ENCODE results near the gene MKLN1. TPM values are rescaled to one million over a fixed set of nuclear protein-coding genes. Genes with fewer than 3 reads are reported as not detected.
A peak's percentile ranks its signal among the peaks of the same experiment; 100 is the strongest.
"Not testable (repeated sequence)": the region's sequence is repeated elsewhere in the genome, so short reads cannot be mapped to it uniquely, and the experiment has no call there.

The MKLN1 gene
- polyA plus RNA-seq, 3 donors from 2014 or later = 10.8 to 26.6 (median 17.5) TPM

- Mint-ChIP-seq H3K9me3 (no peaks in the 10 kb centered on the region), H3K4me1 (peaks cover 42 to 51% of the 10 kb centered on the region in 2 donors), H3K27ac (peak overlapping the region; percentile 48 to 99 (median 96)), H3K27me3 (ENCODE audit: low read depth in 3 of 3) (peaks cover 6 to 12% (median 6%) of the 10 kb centered on the region in 3 donors), H3K36me3 (peaks cover 0 to 8% (median 0%) of the 10 kb centered on the region in 3 donors), H3K4me3 (peak overlapping the region; percentile 95 to 99 (median 97))
- no peak for DNase-seq
Measured at GRCh38 chr7:131326576-131326975, 1.1 kb upstream of the MKLN1 start.

DNA sequence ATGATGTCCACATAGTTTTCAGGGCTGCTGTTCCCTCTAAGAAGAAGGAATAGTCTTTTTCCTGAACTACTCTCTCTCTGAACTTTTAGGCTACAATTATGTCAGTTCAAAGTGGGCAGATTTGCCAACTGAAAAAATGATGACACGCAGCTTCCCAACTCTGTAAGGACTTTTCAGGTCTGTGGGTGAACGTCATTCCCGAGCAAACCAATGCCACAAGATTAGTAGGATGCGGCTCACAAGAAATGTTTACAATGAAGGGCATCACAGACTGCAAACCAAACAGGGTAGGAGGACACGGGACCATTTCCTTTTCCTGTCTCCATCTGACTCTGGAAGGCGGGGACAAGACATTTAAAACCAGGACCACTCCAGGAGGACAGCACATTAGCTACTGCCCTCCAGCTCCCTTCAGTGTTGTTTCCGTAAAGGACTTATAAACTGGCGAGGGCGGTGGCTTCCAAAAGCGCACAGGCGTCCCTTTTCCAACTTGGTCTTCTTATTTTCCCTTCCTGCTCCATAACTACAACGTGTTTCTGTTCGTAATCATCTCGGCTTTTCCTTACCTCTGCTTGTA is 539 bp upstream of the MKLN1 start:
- H3K36me3 Mint-ChIP-seq = peaks cover 0 to 7% (median 0%) of the 10 kb centered on the region in 3 donors

DNA sequence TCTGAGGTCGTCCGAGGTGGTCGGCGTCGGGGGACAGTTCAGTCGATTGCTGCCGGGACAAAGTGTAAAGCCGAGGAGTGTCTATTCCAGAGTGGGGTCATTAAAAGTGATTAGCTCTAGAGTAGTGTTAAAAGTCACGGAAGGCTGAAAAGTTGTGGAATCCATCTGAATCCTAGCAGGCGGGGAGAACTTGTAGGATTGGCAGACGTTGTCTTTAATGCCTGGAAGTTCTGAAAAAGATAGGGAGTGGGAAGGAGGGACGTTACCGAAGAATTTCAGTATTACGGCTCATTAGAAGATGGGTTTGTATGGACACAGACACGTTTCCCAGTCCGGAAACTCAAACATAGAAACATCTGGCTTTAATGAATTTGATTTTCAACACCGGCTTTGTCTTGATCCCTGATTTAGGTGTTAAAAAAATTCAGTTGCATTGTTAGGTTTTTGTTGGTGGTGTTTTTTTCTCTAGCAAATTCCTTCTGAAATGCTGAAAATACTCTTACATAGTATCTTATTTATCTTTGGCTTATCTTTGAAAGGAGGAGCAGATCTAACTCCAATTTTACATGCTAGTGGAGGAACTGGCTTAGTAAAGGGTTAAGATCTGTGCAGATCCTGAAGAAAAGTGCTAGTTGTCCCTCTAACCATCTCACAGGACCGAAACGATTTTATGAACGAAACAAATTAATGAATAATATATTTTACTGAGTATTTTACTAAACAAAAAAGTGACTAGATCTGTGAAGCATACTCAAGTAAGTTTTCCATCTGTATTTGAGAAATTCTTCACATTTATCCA is 900 bp downstream of the MKLN1 start:
- peaks cover 6 to 12% (median 6%) of the 10 kb centered on the region in 3 donors for H3K27me3 Mint-ChIP-seq (ENCODE audit: low read depth in 3 of 3)
- H3K27ac Mint-ChIP-seq = peak overlapping the region; percentile 92 to 99 (median 98)
- no peak for DNase-seq
- peaks cover 45 to 60% of the 10 kb centered on the region in 2 donors for H3K4me1 Mint-ChIP-seq
- no peaks in the 10 kb centered on the region for H3K36me3 Mint-ChIP-seq
- H3K4me3 Mint-ChIP-seq = peak overlapping the region; percentile 95 to 99 (median 97)
- no peaks in the 10 kb centered on the region for H3K9me3 Mint-ChIP-seq

More for the DNA sequence above, 539 bp upstream of the MKLN1 start:
- H3K4me3 Mint-ChIP-seq = peak overlapping the region; percentile 95 to 99 (median 97)
- peaks cover 6 to 12% (median 6%) of the 10 kb centered on the region in 3 donors for H3K27me3 Mint-ChIP-seq (ENCODE audit: low read depth in 3 of 3)
- H3K27ac Mint-ChIP-seq = peak overlapping the region; percentile 92 to 99 (median 98)
- no peak for DNase-seq
- H3K9me3 Mint-ChIP-seq = no peaks in the 10 kb centered on the region
- H3K4me1 Mint-ChIP-seq = peaks cover 43 to 54% of the 10 kb centered on the region in 2 donors

- peak overlapping the region; percentile 65 to 99 (median 94) for H3K27ac Mint-ChIP-seq
- no peaks in the 10 kb centered on the region for H3K36me3 Mint-ChIP-seq
- peaks cover 6 to 12% (median 6%) of the 10 kb centered on the region in 3 donors for H3K27me3 Mint-ChIP-seq (ENCODE audit: low read depth in 3 of 3)
- peak overlapping the region; percentile 95 to 99 (median 97) for H3K4me3 Mint-ChIP-seq
- DNase-seq = no peak
- H3K4me1 Mint-ChIP-seq = peaks cover 47 to 66% of the 10 kb centered on the region in 2 donors
- H3K9me3 Mint-ChIP-seq = no peaks in the 10 kb centered on the region
Measured at GRCh38 chr7:131329176-131329570, 1.5 kb downstream of the MKLN1 start.

- peaks cover 50 to 77% of the 10 kb centered on the region in 2 donors for H3K4me1 Mint-ChIP-seq
- no peak for DNase-seq
- no peaks in the 10 kb centered on the region for H3K36me3 Mint-ChIP-seq
- H3K4me3 Mint-ChIP-seq = peak overlapping the region; percentile 95 to 99 (median 97)
- H3K27ac Mint-ChIP-seq = peak overlapping the region in 5 of 6 donors; percentile 12 to 92 (median 68)
- H3K27me3 Mint-ChIP-seq (ENCODE audit: low read depth in 3 of 3) = peaks cover 6 to 12% (median 8%) of the 10 kb centered on the region in 3 donors
- no peaks in the 10 kb centered on the region for H3K9me3 Mint-ChIP-seq
Measured at GRCh38 chr7:131330299-131330698, 2.6 kb downstream of the MKLN1 start.

DNA sequence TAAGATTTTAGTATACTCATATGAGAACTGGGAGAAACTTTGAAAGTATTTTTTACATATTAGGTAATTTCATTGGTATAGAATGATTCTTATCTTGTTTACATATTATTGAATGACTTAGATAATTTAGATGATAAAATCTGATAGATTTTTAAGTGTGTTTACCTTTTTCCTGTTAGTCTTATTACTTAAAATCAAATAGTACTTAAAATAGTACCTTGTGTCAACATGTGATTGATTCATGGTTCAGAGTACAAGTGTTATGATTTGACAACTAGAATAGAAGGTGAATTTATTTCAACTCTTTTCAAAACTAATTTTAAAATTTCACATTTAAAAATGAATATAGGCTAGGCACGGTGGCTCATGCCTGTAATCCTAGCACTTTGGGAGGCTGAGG is 4.1 kb downstream of the MKLN1 start:
- no peak for DNase-seq
- Mint-ChIP-seq H3K4me1 (peaks cover 54 to 87% of the 10 kb centered on the region in 2 donors), H3K27ac (peak overlapping the region in 1 of 6 donors; percentile 66), H3K27me3 (ENCODE audit: low read depth in 3 of 3) (peaks cover 6 to 12% (median 8%) of the 10 kb centered on the region in 3 donors), H3K36me3 (peaks cover 0 to 2% (median 1%) of the 10 kb centered on the region in 3 donors), H3K4me3 (no peak overlapping the region), H3K9me3 (peaks cover 0 to 4% (median 4%) of the 10 kb centered on the region in 6 donors)

DNA sequence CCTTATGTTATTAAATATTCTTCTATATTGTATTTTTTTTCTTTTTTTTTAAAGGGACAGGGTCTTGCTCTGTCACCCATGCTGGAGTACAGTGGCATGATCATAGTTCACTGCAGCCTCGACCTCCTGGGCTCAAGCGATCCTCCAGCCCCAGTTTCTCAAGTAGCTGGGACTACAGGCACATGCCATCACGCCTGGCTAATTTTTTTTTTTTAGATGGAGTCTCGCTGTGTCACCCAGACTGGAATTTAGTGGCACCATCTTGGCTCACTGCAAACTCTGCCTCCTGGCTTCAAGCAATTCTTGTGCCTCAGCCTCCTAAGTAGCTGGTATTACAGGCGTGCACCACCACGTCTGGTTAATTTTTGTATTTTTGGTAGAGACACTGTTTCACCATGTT is 5.1 kb downstream of the MKLN1 start:
- not testable (repeated sequence) for DNase-seq; H3K4me3 Mint-ChIP-seq; H3K27me3 Mint-ChIP-seq (ENCODE audit: low read depth in 3 of 3); H3K36me3 Mint-ChIP-seq; H3K27ac Mint-ChIP-seq
- H3K4me1 Mint-ChIP-seq = peaks cover 49 to 85% of the 10 kb centered on the region in 2 donors
- H3K9me3 Mint-ChIP-seq = peaks cover 0 to 11% (median 10%) of the 10 kb centered on the region in 6 donors

DNA sequence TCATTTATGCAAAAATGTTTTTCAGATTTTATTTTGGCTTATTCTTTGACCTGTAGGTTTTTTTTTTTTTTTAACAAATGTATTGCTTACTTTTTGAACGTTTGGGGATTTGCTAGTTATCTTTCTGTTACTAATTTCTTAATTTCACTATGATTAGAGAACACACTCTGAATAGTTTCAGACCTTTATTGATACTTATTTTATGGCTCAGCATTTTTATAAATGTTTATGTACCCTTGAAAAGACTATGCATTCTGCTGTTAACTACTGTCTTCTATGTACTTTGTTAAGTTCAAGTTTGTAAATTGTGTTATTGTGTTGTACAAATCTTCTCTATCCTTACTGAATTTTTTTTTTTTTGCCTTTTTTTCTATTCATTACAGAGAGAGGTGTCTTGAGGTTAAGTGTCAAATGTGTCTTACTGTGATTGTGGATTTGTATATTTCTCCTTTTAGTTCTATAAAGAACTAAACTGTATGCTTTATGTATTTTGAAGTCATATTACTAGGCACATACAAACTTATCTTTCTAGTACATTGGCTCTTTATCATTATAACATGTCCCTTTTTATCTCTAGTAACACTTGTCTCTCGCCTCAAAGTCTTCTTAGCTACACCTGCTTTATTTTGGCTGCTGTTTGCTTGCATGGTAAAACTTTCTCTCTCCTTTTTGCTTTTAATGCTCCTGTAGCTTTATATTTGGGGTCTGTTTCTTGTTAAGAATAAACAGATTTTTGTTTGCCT is 8.1 kb downstream of the MKLN1 start:
- H3K4me3 Mint-ChIP-seq = peak overlapping the region in 1 of 5 donors; percentile 3
- peaks cover 0 to 2% (median 2%) of the 10 kb centered on the region in 3 donors for H3K27me3 Mint-ChIP-seq (ENCODE audit: low read depth in 3 of 3)
- peaks cover 5 to 11% (median 7%) of the 10 kb centered on the region in 3 donors for H3K36me3 Mint-ChIP-seq
- peak overlapping the region in 2 of 6 donors; percentile 21 to 28 for H3K27ac Mint-ChIP-seq
- H3K9me3 Mint-ChIP-seq = peaks cover 2 to 14% (median 10%) of the 10 kb centered on the region in 6 donors
- H3K4me1 Mint-ChIP-seq = peaks cover 45 to 87% of the 10 kb centered on the region in 2 donors
- no peak for DNase-seq

DNA sequence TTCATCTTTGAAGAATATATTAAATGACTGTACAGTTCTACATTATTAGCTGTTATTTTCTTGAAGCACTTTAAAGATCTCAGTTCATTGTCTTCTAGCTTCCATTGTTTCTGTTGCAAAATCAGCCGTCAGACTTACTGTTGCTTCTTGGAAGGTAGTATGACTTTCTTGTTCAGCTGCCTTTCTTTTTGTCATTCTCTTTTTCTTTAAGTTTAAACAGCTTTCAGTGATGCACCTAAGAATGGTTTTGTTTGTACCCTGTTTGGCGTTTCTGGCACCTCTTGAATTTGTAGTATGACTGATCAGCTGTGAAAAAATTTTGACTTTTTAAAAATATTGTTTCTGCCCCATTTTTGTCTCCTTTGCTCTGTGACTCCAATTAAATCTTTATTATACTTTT is 9.3 kb downstream of the MKLN1 start:
- peak overlapping the region in 2 of 5 donors; percentile 6 to 7 for H3K4me3 Mint-ChIP-seq
- no peak overlapping the region for H3K27ac Mint-ChIP-seq
- H3K9me3 Mint-ChIP-seq = peaks cover 2 to 14% (median 10%) of the 10 kb centered on the region in 6 donors
- peaks cover 48 to 88% of the 10 kb centered on the region in 2 donors for H3K4me1 Mint-ChIP-seq
- H3K27me3 Mint-ChIP-seq (ENCODE audit: low read depth in 3 of 3) = peaks cover 0 to 2% (median 0%) of the 10 kb centered on the region in 3 donors
- no peak for DNase-seq
- H3K36me3 Mint-ChIP-seq = peaks cover 5 to 11% (median 7%) of the 10 kb centered on the region in 3 donors

DNA sequence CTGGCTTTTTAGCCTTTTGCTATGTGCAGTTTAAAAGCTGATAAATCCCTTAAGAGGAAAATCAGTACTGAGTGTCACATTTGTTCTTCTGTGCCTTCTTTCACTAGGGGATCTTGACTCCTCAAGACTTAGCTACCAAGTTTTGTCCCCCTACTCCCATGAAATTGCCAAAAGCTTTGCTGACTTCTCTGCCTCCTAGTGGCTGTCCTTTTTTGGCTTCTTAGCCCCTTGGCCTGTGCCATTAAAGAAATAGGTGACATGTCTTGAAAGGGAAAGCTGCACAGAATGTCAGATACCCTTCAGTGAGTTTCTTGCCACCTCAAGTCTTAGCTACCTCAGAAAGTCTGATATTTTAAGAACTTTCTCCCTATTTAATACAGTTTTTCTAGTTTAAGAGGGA is 10.5 kb downstream of the MKLN1 start:
- Mint-ChIP-seq H3K4me3 (no peak overlapping the region), H3K27me3 (ENCODE audit: low read depth in 3 of 3) (peaks cover 0 to 2% (median 0%) of the 10 kb centered on the region in 3 donors), H3K9me3 (peaks cover 2 to 14% (median 10%) of the 10 kb centered on the region in 6 donors), H3K4me1 (peaks cover 53 to 98% of the 10 kb centered on the region in 2 donors), H3K36me3 (peaks cover 5 to 11% (median 7%) of the 10 kb centered on the region in 3 donors), H3K27ac (no peak overlapping the region)
- no peak for DNase-seq

GRCh38 chr7:131338691-131339390 is 11.2 kb downstream of the MKLN1 start:
- Mint-ChIP-seq H3K36me3 (peaks cover 5 to 11% (median 7%) of the 10 kb centered on the region in 3 donors), H3K9me3 (peaks cover 2 to 14% (median 10%) of the 10 kb centered on the region in 6 donors), H3K4me3 (no peak overlapping the region), H3K27me3 (ENCODE audit: low read depth in 3 of 3) (peaks cover 0 to 2% (median 0%) of the 10 kb centered on the region in 3 donors), H3K4me1 (peaks cover 51 to 98% of the 10 kb centered on the region in 2 donors), H3K27ac (no peak overlapping the region)
- DNase-seq = no peak

- Mint-ChIP-seq H3K4me3 (no peak overlapping the region), H3K9me3 (peaks cover 2 to 11% (median 8%) of the 10 kb centered on the region in 6 donors), H3K27ac (no peak overlapping the region), H3K4me1 (peaks cover 38 to 89% of the 10 kb centered on the region in 2 donors), H3K36me3 (peaks cover 5 to 11% (median 6%) of the 10 kb centered on the region in 3 donors), H3K27me3 (ENCODE audit: low read depth in 3 of 3) (no peaks in the 10 kb centered on the region)
- no peak for DNase-seq
Measured at GRCh38 chr7:131341690-131342089, 14.0 kb downstream of the MKLN1 start.

All from immature natural killer cell (primary cell).